Testis (tissue), 3 donors: ENCODE measurements around the gene NKIRAS2. TPM values are rescaled to one million over a fixed set of nuclear protein-coding genes. Genes with fewer than 3 reads are reported as not detected.
"Not testable (repeated sequence)": the region's sequence is repeated elsewhere in the genome, so short reads cannot be mapped to it uniquely, and the experiment has no call there.

Source experiments
- DNase-seq: peaks from one replicate; pipeline ENCODE4 v3.0.0-alpha.2; 2019
- H3K27ac ChIP-seq, 2 donors: fragments of 200-600 bp; sonication (generic); one replicate each; pipeline ENCODE4 v1.5.1; 2019
- H3K27me3 ChIP-seq: fragments of 200-600 bp; sonication (generic); one replicate; pipeline ENCODE4 v1.5.1; 2019
- H3K36me3 ChIP-seq: fragments of 200-600 bp; sonication (generic); one replicate; pipeline ENCODE4 v1.5.1; 2017; ENCODE audit warnings: low read depth; ENCODE audit errors: missing control alignments
- H3K4me1 ChIP-seq: fragments of 200-600 bp; sonication (generic); one replicate; pipeline ENCODE4 v1.5.1; 2019
- H3K4me3 ChIP-seq, 2 donors: fragments of 200-600 bp; sonication (generic); one replicate each; pipeline ENCODE4 v1.5.1; 2017 to 2019
- H3K9me3 ChIP-seq: fragments of 200-600 bp; sonication (generic); one replicate; pipeline ENCODE4 v1.5.1; 2017
- POLR2A ChIP-seq: fragments of 450-650 bp; IDR thresholded peaks from one replicate; pipeline ENCODE4 v1.6.1; 2017; ENCODE audit warnings: antibody characterized with exemption, mild to moderate bottlenecking, moderate library complexity
- WGBS, 2 donors: methylation state at CpG; one replicate each; pipeline ENCODE4 v1.1.5; 2018; 5-methylcytosine and 5-hydroxymethylcytosine counted together
- intact Hi-C: fragments of 100-400 bp; cut with DNase I; formaldehyde crosslinking; loops from one replicate; pipeline ENCODE4 v1.15.1; 2023; ENCODE audit warnings: low total_unique reads
- polyA plus RNA-seq: library from polyadenylated mRNA; stranded (reverse); fragments of 350-450 nt; fragmentation: Illumina TruSeq; extraction: RNeasy Lipid Tissue Mini Kit (QIAGEN cat#74804); gene quantifications from one replicate; pipeline ENCODE4 v1.2.3, GENCODE V29; 2014; ENCODE audit warnings: low read depth, low replicate concordance; ENCODE audit not compliant: insufficient read depth
- total RNA-seq, 2 donors: library from RNA; depleted of rRNA; stranded (reverse); fragments of >200 nt; gene quantifications; one replicate each; pipeline ENCODE4 v1.2.3, GENCODE V29; 2016
- TF ChIP-seq, protein P1 (sequence below), 3 experiments: fragments of 450-650 bp in 2 of 3; fragments of 200-600 bp in 1 of 3; sonication (generic) in 1 of 3; IDR thresholded peaks; one replicate each; pipeline ENCODE4 v1.5.1; 2016 to 2019; ENCODE audit warnings: antibody characterized with exemption in 3 of 3, mild to moderate bottlenecking in 2 of 3, moderate library complexity in 1 of 3

NKIRAS2 gene
- total and polyA plus RNA-seq, 3 donors from 2014 or later: 65.4 to 103 (median 85.1) TPM

GRCh38 chr17:42017866-42018200 is 2.1 kb upstream of the NKIRAS2 start:
- H3K27ac ChIP-seq: peak overlapping the region; percentile 91 to 95
- H3K36me3 ChIP-seq: no peaks in the 10 kb centered on the region
- H3K4me1 ChIP-seq: peaks cover 28% of the 10 kb centered on the region
- peak; percentile 36 for DNase-seq
- 1 to 2% methylated on average over 11 of the region's 11 CpGs for WGBS, 2 donors
- intact Hi-C loops: no loop called here
- H3K27me3 ChIP-seq: no peaks in the 10 kb centered on the region
- TF ChIP-seq, protein P1, sequence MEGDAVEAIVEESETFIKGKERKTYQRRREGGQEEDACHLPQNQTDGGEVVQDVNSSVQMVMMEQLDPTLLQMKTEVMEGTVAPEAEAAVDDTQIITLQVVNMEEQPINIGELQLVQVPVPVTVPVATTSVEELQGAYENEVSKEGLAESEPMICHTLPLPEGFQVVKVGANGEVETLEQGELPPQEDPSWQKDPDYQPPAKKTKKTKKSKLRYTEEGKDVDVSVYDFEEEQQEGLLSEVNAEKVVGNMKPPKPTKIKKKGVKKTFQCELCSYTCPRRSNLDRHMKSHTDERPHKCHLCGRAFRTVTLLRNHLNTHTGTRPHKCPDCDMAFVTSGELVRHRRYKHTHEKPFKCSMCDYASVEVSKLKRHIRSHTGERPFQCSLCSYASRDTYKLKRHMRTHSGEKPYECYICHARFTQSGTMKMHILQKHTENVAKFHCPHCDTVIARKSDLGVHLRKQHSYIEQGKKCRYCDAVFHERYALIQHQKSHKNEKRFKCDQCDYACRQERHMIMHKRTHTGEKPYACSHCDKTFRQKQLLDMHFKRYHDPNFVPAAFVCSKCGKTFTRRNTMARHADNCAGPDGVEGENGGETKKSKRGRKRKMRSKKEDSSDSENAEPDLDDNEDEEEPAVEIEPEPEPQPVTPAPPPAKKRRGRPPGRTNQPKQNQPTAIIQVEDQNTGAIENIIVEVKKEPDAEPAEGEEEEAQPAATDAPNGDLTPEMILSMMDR (IDR thresholded peaks at IDR 0.05): no peak
- no peak for TF ChIP-seq POLR2A
- no peaks in the 10 kb centered on the region for H3K9me3 ChIP-seq
- peak overlapping the region; percentile 87 to 95 for H3K4me3 ChIP-seq

DNA sequence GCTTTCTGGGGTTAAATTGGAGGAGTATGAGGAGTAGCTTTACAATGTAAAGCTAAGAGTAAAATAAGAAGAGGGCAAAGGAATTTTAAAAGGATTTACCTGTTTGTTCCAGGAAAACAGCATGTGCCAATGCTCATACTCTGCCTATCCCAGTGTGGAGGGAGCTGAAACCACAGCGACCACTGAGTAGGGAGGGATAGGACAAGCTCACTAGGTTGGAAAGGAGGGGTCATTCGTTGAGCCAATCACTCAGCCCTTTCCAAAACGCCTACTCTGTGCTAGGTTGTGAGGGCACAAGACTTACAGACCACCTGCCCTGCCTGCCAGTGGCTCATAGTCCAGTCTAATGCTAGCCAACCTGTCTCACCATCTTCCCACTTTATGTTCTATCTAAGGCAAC is 1.6 kb upstream of the NKIRAS2 start:
- H3K27ac ChIP-seq: peak overlapping the region; percentile 91 to 95
- 13 to 16% methylated on average over 3 of the region's 3 CpGs for WGBS, 2 donors
- TF ChIP-seq POLR2A: no peak
- TF ChIP-seq, protein P1 (IDR thresholded peaks at IDR 0.05): no peak
- no peak for DNase-seq
- peak overlapping the region in 1 of 2 donors; percentile 95 for H3K4me3 ChIP-seq
- H3K36me3 ChIP-seq: no peaks in the 10 kb centered on the region
- intact Hi-C loops: no loop called here
- H3K9me3 ChIP-seq: no peaks in the 10 kb centered on the region
- no peaks in the 10 kb centered on the region for H3K27me3 ChIP-seq
- H3K4me1 ChIP-seq: peaks cover 26% of the 10 kb centered on the region

- TF ChIP-seq, protein P1 (IDR thresholded peaks at IDR 0.05): no peak
- TF ChIP-seq POLR2A: no peak
- H3K4me1 ChIP-seq: peaks cover 20% of the 10 kb centered on the region
- H3K36me3 ChIP-seq: no peaks in the 10 kb centered on the region
- H3K9me3 ChIP-seq: no peaks in the 10 kb centered on the region
- intact Hi-C loops: no loop called here
- WGBS, 2 donors: 68 to 78% methylated on average over 4 of the region's 4 CpGs
- DNase-seq: no peak
- H3K27ac ChIP-seq: no peak overlapping the region
- no peak overlapping the region for H3K4me3 ChIP-seq
- H3K27me3 ChIP-seq: no peaks in the 10 kb centered on the region
These were observed 902 bp upstream of the NKIRAS2 start for GRCh38 chr17:42018988-42019387.

- H3K4me3 ChIP-seq: peak overlapping the region; percentile 78 to 86
- 49 to 65% methylated on average over 8 of the region's 8 CpGs for WGBS, 2 donors
- H3K27me3 ChIP-seq, DNase-seq, H3K36me3 ChIP-seq, H3K9me3 ChIP-seq: not testable (repeated sequence)
- peak overlapping the region in 1 of 2 donors; percentile 60 for H3K27ac ChIP-seq
- H3K4me1 ChIP-seq: peaks cover 26% of the 10 kb centered on the region
- intact Hi-C loops: loop anchor here (10.0 kb wide), 1 partner anchor 56 kb away; the partner anchor contains the start of gene CNP
These were observed 955 bp downstream of the NKIRAS2 start for GRCh38 chr17:42020845-42021244.

DNA sequence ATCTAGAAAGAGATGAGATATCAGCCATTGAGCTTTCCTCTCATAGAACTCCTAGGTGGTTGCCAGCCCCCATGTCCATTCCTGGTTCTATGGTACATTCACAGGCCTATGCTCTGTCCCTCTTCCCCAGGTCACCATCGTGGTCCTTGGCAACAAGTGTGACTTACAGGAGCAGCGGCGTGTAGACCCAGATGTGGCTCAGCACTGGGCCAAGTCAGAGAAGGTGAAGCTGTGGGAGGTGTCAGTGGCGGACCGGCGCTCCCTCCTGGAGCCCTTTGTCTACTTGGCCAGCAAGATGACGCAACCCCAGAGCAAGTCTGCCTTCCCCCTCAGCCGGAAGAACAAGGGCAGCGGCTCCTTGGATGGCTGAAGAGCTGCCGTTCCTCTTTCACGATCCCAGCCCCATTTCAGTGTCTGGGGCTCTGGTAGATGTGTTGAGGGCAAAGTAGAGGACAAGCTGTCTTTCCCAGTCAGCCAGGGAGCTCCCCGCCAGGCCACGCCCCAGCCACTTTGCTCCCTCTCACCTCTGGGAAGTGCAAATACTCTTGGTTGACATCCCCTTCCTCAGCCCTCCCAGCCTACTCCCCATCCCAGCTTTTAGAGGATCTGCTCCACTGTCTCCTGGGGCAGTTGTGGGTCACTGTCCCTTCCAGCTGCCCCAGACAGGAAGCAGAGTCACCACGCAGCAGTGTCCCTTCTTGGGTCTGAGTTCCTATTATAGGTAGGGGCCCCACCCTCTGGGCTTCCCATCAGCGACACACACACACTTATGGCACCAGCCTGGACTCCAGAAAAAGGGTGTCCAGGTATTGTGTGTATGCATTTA is 3.8 kb downstream of the NKIRAS2 start:
- peaks cover 34% of the 10 kb centered on the region for H3K4me1 ChIP-seq
- H3K27me3 ChIP-seq: no peaks in the 10 kb centered on the region
- DNase-seq: peak; percentile 30
- no peaks in the 10 kb centered on the region for H3K36me3 ChIP-seq
- TF ChIP-seq, protein P1 (IDR thresholded peaks at IDR 0.05): no peak
- TF ChIP-seq POLR2A: no peak
- H3K27ac ChIP-seq: peak overlapping the region in 1 of 2 donors; percentile 36
- intact Hi-C loops: loop anchor here (10.0 kb wide), 1 partner anchor 59 kb away; the partner anchor contains the start of gene CNP
- H3K4me3 ChIP-seq: no peak overlapping the region
- 63 to 79% methylated on average over 15 of the region's 15 CpGs for WGBS, 2 donors
- no peaks in the 10 kb centered on the region for H3K9me3 ChIP-seq
